IPS DF 4.7 (cell line): Measurements from ENCODE around the gene HOXD10.

Experiments used
- DNase-seq: peaks from one replicate; pipeline ENCODE4 v3.0.0-alpha.2; 2013; ENCODE audit warnings: low spot score; ENCODE audit errors: extremely low read depth

Gene HOXD10

GRCh38 chr2:176115883-176116813 is at the start of gene HOXD10:
HOXD10 (plus strand) TSS chr2:176116778; CDS start chr2:176116834, 56 bp downstream.
- no peak for DNase-seq

- no peak for DNase-seq
Observed at GRCh38 chr2:176067589-176068418, 48.8 kb upstream of the HOXD10 start.

DNA sequence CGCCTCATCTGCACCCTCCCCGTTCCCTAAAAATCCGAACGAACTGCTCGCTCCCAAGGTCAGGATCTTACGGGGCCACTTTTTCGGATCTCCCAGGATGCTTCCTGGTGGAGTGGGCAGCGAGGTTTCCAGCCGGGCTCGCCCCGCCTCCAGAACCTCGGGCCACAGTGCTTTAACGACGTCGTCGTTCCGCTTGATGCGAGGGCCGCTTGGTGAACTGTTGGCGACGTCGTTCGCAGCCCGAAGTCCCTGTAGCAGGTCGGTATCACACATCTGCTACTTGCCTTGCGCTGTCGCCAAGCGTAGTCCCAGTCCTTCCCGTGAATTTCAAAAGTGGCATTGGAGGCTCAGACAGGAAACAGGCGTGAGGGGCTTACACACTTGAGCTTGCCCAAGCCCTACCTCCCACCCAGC is 48.2 kb upstream of the HOXD10 start:
- DNase-seq: no peak

- no peak for DNase-seq
Observed at GRCh38 chr2:176071330-176072291, 45.0 kb upstream of the HOXD10 start.

GRCh38 chr2:176072292-176072669 is 44.3 kb upstream of the HOXD10 start:
- no peak for DNase-seq

GRCh38 chr2:176072951-176073904 is 43.4 kb upstream of the HOXD10 start:
- DNase-seq: no peak

DNA sequence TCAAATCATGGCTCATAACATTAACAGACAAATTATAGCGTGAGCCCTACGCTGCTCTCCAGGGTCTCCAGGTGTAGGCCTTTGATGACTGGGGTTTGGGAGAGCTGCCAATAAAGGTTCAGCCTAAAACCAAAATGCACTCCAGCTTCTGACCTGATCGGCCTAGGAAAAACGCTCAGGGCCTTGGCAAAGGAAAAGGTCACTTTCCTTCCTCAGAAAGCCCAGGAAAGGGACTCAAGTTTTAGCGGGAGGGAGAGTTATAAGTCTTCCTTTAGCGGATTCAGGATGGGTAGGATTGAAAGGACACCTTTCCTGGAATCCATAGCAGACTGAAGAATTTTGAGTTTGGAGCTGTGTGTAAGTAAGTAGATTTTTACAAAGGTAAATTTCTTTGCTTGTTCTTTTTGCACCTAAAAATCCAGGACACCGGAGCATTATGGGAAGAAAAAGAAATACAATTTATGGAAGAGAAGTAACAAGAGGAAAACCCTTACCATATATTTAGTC is 41.6 kb upstream of the HOXD10 start:
- DNase-seq: no peak

GRCh38 chr2:176075481-176075880 is 41.1 kb upstream of the HOXD10 start:
- no peak for DNase-seq

- DNase-seq: no peak
Observed at GRCh38 chr2:176076063-176076462, 40.5 kb upstream of the HOXD10 start.

GRCh38 chr2:176076796-176077195 is 39.8 kb upstream of the HOXD10 start:
- no peak for DNase-seq

GRCh38 chr2:176078541-176079284 is 37.9 kb upstream of the HOXD10 start:
- no peak for DNase-seq

- DNase-seq: no peak
Observed at GRCh38 chr2:176079285-176079830, 37.2 kb upstream of the HOXD10 start.

GRCh38 chr2:176079831-176080539 is 36.6 kb upstream of the HOXD10 start:
- DNase-seq: no peak

- no peak for DNase-seq
Observed at GRCh38 chr2:176080540-176081375, 35.8 kb upstream of the HOXD10 start.

GRCh38 chr2:176081376-176081836 is 35.2 kb upstream of the HOXD10 start:
- no peak for DNase-seq

DNA sequence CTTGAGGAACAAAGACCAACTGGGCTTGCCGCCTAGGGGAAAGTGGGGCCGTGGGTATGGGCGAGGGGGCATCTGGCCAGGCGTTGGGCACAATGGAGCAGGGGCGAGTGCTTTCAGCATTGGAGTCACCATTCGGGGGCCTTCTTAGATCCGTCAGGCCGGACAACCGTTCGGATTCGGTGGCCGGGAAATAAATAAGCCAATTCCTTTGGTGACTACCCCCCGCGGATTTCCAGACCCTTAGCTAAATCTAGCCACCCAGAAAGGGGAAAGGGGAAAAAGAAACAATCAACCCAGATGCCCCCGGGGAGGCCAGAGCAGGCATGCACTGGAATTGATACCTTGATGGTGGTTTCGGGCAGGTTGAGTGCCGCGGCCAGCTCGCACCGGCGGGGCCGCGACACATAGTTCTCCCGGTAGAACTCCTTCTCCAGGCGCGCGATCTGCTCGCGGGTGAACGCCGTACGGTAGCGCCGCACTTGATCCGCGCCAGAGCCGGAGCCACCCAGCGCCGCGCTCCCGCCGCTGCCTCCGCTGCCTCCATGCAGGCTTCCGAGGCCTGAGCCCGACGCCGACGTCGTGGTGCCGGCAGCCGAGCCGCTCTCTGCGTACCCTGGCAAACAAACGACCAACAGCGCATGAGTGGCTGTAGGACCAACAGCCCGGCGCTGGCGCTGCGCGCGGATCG is 34.6 kb upstream of the HOXD10 start:
- DNase-seq: no peak

DNA sequence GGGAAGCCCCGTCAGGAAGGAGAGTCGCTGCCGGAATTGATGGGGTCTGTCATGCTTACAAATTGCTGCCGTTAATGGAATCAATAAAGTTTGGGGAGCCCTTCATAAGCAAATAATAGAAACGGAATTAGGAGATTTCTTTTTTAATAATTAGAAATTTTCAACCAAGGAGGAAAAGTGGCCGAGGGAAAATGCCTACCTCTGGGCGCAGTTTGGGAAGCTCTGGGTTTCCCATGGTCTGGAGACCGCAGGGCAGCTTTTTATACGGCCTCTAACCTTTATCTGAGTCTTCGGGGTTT is 34.1 kb upstream of the HOXD10 start:
- no peak for DNase-seq
